ENCODE results near the gene TRIM54.

Gene TRIM54

DNA sequence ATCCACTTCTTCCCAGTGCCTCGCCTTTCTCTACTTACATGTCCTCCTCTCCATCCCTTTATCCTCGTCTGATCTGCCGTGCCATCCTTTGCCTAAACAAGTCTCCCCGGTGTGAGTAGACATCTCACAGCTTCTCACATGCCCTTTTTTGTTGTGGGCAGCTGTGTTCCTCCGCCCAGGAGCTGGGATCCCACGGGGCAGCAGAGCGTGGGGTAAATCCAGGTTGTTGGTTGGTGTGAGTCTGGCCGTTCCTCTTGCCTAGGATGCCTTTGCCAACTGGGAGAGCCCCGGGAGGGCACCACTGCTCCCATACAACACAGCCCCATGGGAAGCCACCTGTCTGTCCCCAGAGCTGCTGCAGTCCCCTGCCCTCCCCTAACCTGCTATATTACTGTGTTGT lies 41.8 kb upstream of the TRIM54 start:
- TF ChIP-seq, protein P1, sequence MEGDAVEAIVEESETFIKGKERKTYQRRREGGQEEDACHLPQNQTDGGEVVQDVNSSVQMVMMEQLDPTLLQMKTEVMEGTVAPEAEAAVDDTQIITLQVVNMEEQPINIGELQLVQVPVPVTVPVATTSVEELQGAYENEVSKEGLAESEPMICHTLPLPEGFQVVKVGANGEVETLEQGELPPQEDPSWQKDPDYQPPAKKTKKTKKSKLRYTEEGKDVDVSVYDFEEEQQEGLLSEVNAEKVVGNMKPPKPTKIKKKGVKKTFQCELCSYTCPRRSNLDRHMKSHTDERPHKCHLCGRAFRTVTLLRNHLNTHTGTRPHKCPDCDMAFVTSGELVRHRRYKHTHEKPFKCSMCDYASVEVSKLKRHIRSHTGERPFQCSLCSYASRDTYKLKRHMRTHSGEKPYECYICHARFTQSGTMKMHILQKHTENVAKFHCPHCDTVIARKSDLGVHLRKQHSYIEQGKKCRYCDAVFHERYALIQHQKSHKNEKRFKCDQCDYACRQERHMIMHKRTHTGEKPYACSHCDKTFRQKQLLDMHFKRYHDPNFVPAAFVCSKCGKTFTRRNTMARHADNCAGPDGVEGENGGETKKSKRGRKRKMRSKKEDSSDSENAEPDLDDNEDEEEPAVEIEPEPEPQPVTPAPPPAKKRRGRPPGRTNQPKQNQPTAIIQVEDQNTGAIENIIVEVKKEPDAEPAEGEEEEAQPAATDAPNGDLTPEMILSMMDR (conservative IDR thresholded peaks at IDR 0.05; ENCODE audit: low read length) = no peak
- no peak overlapping the region for H3K4me3 ChIP-seq (ENCODE audit: low read length)
- no peak for DNase-seq (ENCODE audit: low read depth)

DNA sequence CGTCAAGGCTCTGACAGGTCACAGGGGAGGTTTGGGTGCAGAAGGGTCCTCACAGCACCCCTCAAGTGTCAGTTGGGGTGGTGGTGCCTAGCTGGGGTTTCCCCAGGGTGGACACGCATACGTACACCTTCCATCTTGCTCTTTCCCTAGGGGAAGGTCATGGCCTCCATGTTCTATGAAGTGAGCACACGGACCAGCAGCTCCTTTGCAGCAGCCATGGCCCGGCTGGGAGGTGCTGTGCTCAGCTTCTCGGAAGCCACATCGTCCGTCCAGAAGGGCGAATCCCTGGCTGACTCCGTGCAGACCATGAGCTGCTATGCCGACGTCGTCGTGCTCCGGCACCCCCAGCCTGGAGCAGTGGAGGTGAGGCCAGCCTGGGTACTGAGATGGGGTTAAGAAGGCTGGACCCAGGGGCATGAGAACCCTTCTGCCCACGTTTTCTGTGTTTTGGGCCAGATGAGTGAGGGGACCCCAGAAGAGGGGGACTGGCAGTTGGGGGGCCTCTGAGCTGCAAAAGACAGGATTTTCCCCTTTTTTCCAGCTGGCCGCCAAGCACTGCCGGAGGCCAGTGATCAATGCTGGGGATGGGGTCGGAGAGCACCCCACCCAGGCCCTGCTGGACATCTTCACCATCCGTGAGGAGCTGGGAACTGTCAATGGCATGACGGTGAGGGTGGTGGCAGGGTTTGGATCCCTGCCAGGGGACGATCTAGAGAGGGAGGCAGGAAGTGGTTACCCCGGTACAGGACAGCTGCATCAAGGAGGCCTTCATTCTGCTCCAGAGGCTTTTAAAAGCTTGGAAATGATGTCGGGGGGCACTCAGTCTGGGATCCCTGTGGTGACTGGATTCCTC lies 40.2 kb upstream of the TRIM54 start:
- no peak for DNase-seq (ENCODE audit: low read depth)
- H3K4me3 ChIP-seq (ENCODE audit: low read length) = no peak overlapping the region
- TF ChIP-seq, protein P1 (conservative IDR thresholded peaks at IDR 0.05; ENCODE audit: low read length) = no peak

DNA sequence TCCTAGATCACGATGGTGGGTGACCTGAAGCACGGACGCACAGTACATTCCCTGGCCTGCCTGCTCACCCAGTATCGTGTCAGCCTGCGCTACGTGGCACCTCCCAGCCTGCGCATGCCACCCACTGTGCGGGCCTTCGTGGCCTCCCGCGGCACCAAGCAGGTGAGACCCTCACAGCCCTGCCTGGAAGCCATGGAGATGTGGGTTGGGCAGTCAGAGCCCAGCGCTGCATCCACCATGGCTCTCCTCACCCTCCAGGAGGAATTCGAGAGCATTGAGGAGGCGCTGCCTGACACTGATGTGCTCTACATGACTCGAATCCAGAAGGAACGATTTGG lies 39.6 kb upstream of the TRIM54 start:
- H3K4me3 ChIP-seq (ENCODE audit: low read length) = no peak overlapping the region
- TF ChIP-seq, protein P1 (conservative IDR thresholded peaks at IDR 0.05; ENCODE audit: low read length) = no peak
- no peak for DNase-seq (ENCODE audit: low read depth)

- DNase-seq (ENCODE audit: low read depth) = no peak
- H3K4me3 ChIP-seq (ENCODE audit: low read length) = no peak overlapping the region
- TF ChIP-seq, protein P1 (conservative IDR thresholded peaks at IDR 0.05; ENCODE audit: low read length) = no peak
Observed at GRCh38 chr2:27243391-27244130, 38.7 kb upstream of the TRIM54 start.

DNA sequence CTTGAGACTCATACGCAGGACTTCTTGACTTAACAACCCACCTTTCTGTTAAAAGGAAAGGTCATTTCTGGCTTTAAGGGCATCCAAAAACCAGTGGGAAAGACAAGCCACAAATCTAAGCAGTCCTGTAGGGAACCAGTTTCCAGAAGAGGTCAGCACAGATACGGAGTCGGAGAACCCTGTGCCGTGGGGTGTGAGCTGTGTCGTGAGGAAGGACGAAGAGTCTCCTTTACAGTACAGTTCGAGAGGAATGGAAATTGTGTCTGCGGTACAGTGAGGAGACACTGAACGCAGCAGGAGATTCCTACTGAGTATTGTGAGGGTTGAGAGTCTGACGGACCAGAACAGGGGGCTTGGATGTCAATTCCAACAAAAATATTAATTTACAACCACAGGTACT lies 37.1 kb upstream of the TRIM54 start:
- H3K4me3 ChIP-seq (ENCODE audit: low read length) = no peak overlapping the region
- DNase-seq (ENCODE audit: low read depth) = no peak
- TF ChIP-seq, protein P1 (conservative IDR thresholded peaks at IDR 0.05; ENCODE audit: low read length) = no peak

DNA sequence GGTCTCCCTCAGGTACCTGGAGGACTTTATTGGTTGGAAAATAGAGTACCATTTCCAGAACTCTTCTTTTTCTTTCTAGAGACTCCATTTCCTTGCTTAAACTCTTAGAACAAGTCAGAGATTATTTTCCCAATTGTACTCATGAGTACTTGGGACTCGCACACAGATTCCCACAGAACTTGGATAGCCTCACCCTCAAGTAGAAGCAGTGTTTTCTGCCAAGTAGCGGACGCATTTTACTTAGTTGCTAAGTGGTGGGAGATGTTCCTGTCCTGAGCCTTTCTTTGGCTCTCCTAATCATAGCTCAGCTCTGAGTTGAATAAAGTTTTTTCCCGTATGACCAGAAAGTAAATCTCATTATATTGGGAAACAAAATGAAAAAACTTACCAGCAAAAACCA lies 36.6 kb upstream of the TRIM54 start:
- H3K4me3 ChIP-seq (ENCODE audit: low read length) = no peak overlapping the region
- TF ChIP-seq, protein P1 (conservative IDR thresholded peaks at IDR 0.05; ENCODE audit: low read length) = no peak
- no peak for DNase-seq (ENCODE audit: low read depth)

DNA sequence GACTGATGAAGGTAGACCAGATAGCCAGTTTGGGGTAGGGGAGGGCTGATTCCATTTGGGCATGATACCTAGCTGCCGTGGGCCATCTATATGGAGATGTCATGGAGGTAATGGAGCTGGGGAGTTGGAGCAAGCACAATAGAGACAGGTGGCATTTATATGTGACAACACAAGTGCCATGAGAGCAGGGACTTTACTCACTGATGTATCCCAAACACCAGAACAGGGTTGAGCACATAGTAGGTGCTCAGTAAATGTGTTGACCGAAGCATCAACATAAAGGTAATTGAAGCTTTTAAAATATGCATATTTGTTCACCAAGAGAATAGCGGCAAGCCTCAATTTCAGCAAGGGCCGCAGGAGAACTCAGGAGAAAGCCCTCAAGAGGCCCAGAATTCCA lies 34.3 kb upstream of the TRIM54 start:
- no peak for DNase-seq (ENCODE audit: low read depth)
- no peak overlapping the region for H3K4me3 ChIP-seq (ENCODE audit: low read length)
- TF ChIP-seq, protein P1 (conservative IDR thresholded peaks at IDR 0.05; ENCODE audit: low read length) = no peak

All from AG10803 (cell line).